GM21528 (cell line): ENCODE results near the gene RCAN2.
"Not testable (repeated sequence)": the region's sequence is repeated elsewhere in the genome, so short reads cannot be mapped to it uniquely, and the experiment has no call there.

Experiments
- ATAC-seq: cut with Tn5 transposase; IDR thresholded peaks from one replicate; pipeline ENCODE4 v1.9.1; 2021; ENCODE audit warnings: mild to moderate bottlenecking, moderate library complexity; ENCODE audit not compliant: unreplicated experiment, low FRiP score

The RCAN2 gene

DNA sequence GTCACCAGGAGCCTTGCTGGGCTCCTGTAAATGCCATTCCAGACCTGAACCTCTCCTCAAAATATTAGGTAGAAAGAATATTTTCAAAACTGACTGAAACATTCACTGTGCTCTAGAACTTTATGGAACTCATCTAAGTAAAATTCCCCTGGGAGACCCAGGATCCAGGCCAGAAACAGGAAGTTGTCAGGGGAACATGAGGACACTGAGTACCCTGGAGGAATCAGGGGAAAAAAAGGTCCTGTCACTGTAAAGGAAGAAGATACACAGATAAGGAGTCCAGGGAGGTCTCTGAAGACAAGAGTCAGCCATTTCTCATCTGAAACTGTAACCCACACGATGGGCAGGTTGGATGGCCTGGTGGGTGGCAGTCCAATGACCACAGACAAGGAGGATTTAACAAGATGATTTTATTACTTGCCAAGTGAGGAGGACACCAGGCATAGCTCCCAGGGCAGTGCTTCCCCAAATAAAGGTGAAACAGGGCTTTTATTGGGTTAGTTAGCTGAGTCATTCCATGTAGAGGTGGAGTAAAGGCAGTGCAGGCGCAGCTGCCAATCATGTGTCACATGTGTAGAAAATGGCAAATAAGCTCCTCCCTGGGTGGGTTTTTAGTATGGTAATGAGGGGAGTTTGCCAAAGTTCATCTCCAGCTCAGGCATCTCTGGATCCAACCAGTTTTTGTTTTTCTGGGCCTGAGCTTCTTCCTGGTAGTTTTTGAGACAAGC lies 138.5 kb downstream of the RCAN2 start:
- ATAC-seq, result no peak

- no peak for ATAC-seq
These were observed 140.5 kb downstream of the RCAN2 start for GRCh38 chr6:46350714-46351113.

DNA sequence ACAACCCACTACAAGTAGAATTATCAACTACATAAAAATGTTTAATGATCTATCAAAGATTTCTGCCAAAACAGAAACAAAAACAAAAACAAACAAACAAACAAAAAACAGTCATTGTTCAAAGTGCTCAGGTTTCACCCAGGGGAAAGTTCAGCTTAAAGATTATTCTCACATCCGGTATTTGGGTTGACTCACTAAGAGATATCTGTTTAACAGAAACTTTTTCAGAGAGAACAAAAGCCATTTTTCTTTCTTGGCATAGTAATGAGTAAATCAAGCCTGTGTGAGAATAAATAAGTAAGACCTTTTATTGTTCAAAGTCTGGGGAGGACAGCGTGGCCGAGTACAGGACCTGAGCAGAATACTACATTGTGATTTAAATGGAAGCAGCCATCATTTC lies 143.6 kb downstream of the RCAN2 start:
- ATAC-seq, result no peak

GRCh38 chr6:46340246-46340645 lies 151.0 kb downstream of the RCAN2 start:
- no peak for ATAC-seq

DNA sequence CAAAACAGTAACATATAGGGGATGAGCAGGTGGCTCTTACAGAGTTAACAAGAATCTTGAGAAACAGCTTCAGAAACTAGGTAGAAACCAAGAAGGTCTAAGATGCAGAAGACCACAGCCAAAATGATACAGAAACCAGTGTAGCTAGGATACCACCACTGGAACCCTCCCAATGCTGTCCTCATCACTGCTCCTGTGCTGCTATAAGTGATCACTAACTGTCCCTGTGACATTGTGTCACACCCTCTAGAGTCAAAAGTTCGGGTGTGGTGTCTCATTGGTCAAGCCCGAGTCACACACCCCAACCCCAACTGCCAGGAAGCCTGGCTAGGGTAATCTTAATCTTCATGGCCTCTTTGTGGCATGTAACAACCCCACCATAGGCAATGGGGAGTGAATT lies 153.1 kb downstream of the RCAN2 start:
- ATAC-seq, result peak; percentile 89

GRCh38 chr6:46334442-46334841 lies 156.8 kb downstream of the RCAN2 start:
- ATAC-seq, result no peak

GRCh38 chr6:46333481-46333880 lies 157.8 kb downstream of the RCAN2 start:
- ATAC-seq, result no peak

- not testable (repeated sequence) for ATAC-seq
These were observed 158.8 kb downstream of the RCAN2 start for GRCh38 chr6:46332448-46332847.

GRCh38 chr6:46331461-46331860 lies 159.8 kb downstream of the RCAN2 start:
- ATAC-seq, result no peak

DNA sequence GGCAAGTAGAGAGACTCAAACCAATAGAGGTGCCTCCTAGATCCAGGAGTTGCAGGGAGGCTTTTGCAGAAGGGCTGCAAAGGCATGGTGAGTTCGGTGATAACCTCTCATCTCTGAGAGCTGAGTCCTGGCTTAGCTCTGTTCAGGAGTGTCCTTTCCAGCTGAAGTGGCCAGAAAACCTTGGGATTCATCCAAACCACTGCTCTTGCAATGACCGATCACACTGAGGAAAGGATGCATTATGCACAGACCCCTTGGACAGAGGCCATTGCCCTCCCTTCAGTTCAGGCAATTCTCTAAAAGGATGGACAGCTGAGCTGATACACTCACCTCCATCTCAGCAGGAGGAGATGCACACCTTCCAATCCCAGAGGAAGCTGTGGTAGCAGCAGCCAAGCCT lies 161.7 kb downstream of the RCAN2 start:
- no peak for ATAC-seq

DNA sequence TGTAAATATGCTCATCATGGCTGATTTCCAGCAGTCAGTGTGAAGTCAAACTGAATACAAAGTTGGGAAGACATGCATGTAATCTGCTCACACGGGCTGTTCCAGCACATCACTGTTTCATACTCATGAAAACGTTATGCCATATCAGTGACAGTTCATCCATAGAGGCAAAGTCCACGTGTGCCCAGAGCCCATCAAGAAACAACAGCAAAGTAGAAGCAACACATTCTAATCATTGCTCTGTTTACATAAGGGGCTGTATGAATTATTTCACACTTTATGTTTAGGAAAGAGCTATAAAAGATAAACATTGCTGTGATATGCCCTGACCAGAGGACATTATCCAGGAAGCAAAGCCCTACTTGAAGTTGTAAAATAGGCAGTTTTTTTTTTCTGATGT lies 163.5 kb downstream of the RCAN2 start:
- no peak for ATAC-seq

DNA sequence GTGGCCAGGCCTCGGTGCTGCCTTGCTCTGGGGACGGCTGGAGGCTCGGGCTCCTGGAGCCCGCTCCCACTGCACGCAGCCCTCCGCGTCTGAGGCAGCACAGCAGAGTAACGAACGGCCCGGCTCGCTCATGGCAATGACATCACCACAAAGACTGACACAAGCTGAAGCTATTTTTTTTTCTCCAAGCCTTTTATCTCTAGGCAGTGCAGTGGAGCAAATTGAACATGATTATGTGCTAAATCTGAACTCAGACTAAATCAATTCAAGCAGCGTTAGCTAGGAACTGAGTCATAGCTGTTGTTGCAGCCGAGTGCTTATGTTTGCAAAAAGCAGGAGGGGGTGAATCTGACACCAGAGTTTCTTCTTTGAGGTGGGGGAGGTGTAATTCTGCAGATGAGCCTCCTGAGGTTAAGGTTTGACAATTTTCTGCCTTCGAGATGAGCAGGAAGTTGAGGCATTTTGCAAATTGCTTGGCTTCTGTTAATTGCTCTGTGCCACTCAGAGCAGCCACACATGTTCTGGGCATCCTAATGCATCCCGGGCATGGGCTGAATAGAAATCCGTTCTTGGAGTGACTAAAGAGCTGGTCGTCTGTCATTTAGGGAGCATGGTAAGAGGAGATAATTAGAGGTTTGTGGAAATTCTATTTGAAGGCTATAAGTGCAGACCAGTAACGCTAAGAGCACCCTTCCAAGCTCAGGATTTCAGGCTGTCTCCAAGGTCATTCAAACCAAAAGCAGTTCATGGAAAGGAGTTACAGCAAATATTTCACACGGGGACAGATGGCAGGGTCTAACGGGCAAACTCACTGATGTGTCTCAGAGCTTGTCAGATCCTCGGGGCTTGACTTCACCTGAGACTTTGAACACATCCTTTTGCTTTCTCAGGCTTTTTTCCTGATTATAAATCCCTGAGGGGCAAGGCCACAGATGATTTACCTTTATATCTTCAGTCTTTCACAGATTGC lies 165.4 kb downstream of the RCAN2 start:
- ATAC-seq, result no peak

GRCh38 chr6:46324706-46325105 lies 166.5 kb downstream of the RCAN2 start:
- ATAC-seq, result no peak

GRCh38 chr6:46323966-46324622 lies 167.2 kb downstream of the RCAN2 start:
- no peak for ATAC-seq

DNA sequence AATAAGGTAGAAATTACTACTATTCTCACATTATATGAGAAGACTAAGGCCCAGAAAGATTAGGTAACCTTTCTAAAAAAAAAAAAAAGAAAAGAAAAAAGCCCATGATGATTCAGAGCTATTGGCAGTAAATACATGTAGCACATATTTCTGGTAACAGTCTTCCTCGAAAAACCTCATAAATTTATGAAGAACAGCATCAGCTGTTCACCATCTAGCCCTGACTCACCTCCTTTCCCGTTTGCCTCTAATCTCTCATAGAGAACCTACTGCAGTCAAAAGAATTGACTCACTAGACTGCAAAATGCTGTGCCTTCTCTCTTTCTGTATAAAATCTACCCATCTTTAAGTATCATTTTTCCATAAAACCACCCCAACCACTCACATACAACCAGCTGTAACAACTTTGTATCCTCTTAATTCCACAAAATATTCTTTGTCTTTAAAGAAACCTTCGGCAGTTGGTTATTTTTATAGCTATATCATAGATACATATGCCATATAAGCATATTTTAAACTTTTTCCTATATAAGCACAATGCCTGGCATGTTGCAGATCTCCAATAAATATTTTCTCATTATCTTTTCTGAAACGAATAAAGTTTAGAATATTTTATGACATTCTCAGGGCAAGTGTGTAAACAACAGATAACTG lies 167.8 kb downstream of the RCAN2 start:
- no peak for ATAC-seq

- ATAC-seq, result no peak
These were observed 170.7 kb downstream of the RCAN2 start for GRCh38 chr6:46320505-46320904.

- no peak for ATAC-seq
These were observed 175.7 kb downstream of the RCAN2 start for GRCh38 chr6:46315589-46315988.

- ATAC-seq, result no peak
These were observed 178.6 kb downstream of the RCAN2 start for GRCh38 chr6:46312654-46313053.

GRCh38 chr6:46310196-46310595 lies 181.1 kb downstream of the RCAN2 start:
- no peak for ATAC-seq

- ATAC-seq, result no peak
These were observed 184.8 kb downstream of the RCAN2 start for GRCh38 chr6:46306431-46306830.

GRCh38 chr6:46305833-46306232 lies 185.4 kb downstream of the RCAN2 start:
- ATAC-seq, result no peak
